CD4-positive, alpha-beta T cell treated with Interleukin-10 for 1 hour (primary cell): Measurements from ENCODE around the gene XPO6.

Experiments
- DNase-seq: peaks from one replicate; pipeline ENCODE4 v3.0.0-alpha.2; 2020

XPO6 gene

DNA sequence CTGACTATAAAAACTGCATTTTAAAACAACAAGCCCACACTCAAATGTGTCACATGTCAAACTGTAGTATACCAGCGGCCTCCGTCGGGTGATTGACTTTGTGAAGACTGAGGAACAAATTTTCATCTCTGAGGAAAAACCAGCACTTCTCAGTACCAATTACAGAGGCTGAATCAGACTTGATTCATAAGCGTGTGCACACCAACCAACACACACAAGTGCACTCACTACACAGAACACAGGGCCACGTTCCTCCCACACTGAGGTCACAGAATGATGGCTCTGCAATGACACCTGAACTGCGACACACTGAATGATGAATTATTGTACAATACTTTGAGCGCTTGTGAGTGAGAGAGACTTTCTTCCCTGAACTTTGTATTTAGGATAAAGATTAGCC, 29.6 kb downstream of the XPO6 start:
- DNase-seq = no peak

DNA sequence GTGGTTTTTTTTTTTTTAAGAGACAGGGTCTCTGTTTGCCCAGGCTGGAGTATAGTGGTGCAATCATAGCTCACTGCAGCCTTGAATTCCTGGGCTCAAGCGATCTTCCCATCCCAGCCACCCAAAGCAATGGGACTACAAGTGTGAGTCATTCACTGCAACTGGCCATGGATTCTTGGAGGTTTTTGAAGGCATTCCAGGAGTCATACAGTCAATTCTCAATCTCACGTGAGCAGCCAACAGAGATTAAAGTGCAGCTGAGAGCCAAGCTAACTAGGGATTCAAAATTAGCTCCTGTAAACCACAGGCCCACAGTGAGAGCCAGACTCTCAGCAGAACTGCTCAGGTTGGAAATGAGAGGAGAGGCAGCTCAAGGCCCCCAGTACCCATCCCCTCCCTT, 30.2 kb downstream of the XPO6 start:
- no peak for DNase-seq

DNA sequence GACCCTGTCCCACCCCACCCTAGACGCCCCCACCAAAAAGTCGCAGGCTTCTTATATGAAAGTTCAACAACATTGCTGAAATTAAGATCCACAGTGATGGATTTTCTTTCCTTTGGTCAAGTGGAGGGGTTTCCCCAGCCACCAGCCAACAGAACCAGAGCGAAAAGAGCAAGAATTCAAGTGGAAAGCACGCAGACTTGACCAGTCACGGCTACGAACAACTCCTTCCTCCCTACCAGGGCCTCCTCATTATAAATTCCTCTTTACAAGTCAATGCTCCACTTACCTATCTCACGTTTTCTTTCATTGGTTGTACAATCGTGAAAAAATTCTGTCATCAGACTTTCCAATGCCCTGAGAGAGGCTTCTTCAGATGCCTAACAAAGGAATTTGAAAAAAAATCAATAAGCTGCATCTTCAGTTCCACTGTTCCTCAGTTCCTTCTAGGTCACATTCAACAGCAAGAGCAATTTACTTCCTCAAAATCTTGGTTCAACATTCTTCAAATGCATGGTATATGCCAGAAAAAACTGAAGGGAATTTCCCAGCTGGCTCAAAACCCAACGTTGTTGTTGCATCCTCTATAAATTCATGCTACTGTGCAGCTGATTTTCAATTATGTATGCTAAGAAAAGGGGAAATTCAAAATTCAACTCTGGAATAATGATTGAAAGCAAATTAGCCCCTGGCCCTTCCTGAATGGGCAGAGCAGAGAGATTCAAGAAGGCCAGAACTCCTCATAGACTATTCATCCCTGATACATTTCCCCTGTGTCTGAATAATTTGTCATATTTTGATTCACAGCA, 30.9 kb downstream of the XPO6 start:
- DNase-seq = peak; percentile 35

DNA sequence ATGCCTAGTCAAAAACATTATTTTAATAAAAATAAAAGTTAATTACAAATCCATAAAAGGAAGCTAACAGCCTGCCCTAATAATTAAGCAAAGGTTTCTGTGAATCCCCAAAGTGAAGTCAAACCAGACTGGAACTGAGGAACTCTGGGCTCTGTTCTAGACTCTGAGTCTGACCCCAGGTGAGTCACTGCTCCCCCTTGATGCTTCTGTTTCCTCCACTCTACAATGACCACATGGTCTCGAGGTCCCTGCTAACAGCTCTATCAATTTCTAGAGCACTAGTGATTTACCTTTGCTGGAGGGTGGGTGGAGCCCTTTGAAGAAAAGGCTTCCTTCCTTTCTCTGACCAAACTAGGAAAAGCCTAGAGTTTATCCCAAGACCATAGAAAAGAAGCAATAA, 32.4 kb downstream of the XPO6 start:
- DNase-seq = no peak

DNA sequence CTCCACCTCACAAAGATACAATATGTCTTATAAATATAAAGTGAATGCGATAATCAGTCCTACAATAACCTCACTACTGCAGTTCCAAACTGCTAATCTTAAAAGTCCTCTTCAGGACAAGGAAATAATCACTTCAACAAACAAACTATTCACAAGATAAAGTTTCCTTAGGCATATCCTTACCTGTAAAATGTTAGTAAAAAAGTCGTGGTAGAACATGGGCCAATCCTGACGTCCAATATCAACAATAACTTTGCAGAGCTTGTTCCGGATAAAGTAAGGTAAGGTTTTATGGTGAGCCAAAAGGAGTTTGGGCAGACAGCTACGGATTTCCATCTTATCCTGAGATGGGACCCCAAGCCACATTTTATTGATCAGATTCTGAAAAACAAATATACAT, 36.0 kb downstream of the XPO6 start:
- no peak for DNase-seq

DNA sequence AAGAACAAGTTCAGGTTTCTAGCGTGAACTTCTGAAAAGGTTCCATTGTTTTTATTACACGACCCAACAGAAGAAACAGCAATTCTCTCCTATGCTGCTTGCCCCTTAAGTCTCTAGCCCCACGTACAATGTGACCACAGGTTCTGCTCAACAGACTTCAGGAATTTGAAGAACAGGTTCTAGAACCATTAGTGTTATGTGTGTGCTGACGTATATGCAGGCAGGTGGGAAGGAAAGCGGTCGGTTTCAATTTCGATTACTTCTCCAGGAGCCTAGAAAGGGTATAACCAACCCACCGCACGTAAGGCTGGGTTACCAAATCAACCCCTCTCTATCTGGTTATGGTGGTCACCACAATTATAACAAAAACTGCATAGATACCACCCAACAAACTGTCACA, 39.4 kb downstream of the XPO6 start:
- no peak for DNase-seq

DNA sequence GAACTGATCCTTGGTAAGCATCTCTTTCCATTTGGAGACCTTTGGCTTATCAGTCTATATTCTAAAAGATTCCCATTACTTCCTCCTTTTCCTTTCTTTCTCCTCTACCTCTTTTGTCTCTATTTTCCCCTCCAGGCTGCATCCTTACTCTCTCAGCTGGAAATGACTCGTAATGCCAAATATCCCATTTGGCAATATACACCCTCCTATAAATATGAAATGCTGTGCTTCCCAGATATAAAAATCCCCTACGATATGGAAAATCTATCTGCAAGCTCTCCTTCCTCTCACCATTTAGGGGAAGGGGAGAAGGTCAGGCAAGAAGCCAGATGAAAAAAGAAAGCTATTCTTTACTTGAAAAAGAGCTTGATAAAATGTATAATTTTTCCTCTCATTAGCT, 39.9 kb downstream of the XPO6 start:
- DNase-seq = no peak

DNA sequence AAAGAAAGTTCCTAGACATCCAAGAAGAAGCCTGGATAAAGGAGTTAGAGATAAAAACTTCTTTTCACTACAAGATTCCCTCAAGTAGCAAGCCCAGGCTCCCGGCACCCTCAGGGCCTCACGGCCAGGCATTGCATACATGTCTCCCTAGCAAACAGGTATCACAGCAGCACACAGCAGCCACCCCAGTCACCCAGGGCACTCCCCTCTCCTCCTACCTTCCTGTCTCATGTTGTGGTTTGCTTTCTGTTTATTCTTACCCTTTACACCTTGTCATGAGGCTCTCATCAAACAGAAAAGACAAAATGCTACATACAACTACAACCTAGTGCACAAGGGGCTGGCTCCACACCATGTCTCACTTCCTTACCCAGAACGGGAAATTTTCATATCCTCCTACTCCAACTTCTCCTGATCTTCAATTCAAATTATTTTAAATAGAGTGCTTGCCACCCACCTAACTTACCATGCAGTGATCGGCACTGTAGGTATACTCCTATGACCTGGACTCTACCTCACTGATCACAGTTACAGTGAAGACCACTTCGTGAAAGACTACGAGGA, 42.7 kb downstream of the XPO6 start:
- peak; percentile 64 for DNase-seq

DNA sequence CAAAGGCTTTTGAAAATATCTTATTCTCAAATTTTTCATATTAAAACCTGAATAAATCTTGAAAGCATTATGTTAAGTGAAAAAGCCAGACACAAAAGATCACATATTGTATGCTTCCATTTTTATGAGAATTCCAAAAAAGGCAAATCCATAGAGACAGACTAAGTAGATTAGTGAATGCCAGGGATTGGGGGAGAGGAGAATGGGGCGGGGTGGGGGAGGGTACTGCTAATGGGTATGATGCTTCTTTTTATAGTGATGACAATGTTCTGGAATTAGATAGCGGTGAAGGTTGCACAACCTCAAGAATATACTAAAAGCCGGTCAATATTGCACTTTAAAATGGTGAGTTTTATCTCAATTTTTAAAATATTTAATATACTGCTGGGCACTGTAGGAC, 44.0 kb downstream of the XPO6 start:
- no peak for DNase-seq

DNA sequence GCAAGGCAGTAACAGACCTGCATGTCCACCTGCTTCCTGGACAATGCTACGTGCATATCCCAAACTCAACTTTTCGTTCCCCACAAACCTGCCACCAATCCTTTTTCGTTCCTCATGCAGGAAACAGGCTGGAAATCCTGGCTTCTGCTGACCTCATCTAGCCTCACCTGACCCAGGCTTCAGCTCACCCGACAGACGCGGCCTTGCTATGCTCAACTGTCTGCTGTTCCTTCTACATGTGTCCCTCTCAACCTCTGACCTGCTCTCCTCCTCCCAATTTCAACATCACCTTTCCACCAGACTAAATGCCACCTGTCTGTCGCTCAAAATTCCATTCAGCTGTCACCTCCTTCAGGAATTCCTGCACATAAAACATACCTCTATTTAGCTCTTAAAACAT, 44.5 kb downstream of the XPO6 start:
- no peak for DNase-seq

DNA sequence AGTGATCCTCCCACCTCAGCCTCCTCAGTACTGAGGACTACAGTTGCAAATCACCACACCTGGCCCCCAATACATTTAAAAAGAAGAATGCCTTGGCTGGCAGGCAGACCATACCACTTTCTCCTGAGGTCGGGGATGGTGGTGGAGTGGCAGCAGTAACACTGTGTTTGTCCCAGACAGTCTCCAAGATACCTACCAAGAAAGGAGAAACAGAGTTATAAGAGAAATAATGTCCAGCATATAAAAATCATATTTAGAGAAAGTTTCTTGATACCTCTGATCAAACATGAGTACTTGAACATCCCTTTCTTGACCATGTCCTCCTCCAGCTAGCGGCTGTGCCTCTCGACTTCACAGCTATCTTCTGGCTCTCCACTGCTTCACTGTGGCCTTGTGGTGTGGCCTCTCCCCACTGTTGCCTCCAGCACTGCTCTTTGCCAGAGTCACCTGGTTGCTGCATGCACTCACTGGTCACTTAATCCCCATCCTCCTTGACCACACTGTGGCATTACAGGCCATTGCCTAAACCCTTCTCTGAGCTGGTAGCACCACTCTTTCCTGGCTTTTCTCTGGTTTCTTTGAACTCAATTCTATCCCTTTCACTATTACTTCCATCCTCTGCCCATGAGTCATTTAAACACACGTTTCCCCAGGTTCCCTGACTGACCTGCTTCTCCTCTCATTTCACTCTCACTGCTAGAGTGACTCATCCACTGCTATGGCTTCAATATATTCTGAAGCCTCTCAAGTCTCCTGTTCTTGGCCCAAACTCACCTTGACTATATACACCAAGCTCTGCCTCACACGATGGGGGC, 45.2 kb downstream of the XPO6 start:
- DNase-seq = no peak

DNA sequence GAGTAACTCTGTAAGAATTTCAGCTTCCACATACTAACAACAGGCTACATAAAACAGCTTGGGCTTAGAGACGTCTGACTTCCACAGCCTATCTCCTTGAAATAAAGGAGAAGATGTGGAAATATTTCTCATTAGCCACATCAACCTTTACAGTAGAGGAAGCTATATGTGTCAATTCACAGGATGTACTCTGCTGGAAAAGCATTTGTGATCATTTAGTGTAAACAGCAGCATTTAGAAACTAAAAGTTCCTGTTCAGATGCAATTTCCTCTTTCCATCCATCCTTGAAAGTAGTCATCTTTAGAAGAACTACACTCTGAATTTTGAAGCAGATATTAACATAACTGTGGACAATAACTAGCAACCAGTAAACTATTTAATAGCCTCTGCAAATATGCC, 46.2 kb downstream of the XPO6 start:
- DNase-seq = no peak

DNA sequence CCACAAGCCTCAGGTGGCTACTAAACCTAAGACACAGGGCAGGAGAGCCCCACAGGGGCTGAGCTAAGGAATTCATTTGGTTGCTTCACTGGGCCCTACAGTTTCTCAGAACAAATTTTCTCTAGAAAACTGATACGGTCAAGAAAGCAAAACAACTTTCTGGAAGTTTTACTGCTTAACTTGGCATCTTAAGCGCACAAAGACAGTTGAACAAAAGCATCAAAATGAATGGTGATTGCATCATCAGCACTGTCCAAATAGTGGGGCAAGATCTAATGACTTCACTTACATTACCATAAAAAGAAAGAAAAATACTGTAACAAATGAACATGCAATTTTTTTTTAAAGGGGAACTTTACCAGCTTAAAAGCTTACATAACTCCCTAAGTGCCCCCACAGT, 47.6 kb downstream of the XPO6 start:
- DNase-seq = no peak

DNA sequence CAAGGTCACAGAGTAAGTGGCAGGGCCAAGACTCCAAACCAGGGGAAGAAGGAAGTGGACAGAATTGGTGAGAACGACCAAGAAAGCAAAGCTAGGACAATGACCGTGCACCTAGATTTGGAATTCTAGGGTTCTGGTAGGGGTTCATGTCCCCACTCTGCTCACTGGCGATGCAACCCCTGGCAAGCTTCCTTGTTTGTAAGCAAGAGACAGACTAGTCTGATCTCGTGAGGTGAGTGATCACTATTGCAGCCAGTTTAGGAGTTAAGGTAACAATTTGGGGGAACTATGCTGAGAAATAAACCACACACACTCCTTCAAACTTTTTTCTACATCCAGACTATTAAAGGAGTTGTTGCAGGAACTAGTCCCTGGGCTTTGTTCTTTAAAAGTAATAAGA, 48.1 kb downstream of the XPO6 start:
- no peak for DNase-seq

DNA sequence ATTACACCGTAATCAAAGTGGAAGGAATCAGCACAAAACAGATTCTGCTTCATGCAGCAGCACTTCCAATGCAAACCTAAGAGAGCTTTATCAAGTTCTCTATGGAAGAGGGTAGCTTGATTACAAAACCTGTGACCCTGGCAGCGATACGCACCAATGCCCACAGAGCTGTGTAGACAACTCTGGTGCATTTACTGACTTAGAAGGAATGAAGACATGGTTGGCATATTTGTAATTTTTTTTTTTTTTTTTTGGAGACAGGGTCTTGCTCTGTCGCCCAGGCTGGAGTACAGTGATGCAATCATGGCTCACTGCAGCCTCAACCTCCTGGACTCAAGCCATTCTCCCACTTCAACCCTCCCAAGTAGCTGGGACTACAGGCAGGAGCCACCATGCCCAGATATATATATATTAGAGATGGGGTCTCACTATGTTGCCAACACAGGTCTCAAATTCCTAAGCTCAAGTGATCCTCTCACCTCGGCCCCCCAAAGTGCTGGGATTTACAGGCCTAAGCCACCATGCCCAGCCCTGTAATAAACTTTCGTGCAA, 49.4 kb downstream of the XPO6 start:
- DNase-seq = no peak

DNA sequence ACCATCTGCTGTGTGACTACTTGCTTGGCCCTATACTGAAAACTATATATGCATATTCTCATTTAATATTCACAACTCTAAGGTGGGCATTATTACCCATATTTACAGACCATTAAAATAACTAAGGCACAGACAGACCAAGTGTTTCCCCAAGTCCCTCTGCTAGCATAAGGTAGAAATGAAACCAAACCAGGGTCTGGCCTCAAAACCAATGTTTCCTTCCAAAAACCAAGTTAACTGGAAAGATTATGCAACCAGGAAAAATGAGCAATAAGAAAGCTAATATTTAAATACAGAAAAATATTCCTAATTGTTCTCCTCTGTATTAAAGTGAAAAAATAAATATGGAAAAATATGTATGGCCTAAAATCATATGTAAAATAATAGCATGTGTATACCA, 50.1 kb downstream of the XPO6 start:
- no peak for DNase-seq

DNA sequence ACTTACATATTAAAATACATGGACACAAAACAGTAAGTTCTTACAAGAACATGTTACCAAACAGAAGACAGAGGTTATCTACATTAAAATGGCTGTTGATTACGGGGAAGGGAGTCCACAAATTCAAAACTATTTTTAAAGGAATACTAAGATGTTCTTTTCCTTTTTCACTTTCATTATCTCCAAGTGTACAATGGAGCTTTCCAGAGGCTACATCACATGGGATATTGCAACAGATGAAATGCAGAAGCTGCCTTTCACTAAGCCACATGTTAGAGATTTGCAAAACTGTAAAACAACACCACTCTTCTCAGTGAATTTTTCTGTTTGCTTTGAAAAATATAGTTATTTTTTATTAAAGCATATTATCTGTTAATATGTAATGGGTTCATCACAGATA, 53.6 kb downstream of the XPO6 start:
- no peak for DNase-seq

DNA sequence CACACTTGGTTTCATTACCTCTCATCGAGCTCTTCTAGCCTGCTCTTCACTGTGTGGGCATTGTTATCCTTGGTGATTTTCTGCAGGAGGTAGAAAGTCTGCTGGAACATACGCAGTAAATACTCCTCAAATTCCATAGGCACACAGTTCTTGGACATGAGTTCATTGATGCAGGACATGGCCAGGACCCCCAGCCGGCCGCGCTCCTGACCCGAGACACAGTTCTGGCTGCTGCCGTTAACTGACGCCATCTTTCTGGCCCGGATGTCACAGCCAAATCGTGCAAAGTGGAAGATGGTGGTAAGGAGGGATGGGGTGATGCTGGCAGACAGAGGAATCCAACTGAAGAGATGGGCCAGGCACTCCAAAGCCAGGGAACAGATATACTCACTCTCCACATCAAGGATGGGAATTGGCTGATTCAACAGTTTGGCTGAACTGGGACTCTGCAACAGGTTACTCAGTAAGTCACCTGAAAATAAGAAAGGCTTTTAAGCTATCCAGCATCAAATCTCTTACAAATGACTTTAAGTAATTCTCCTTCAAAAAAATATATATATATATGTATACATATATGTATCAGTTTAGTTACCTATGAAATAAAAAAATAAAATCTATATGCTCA, 55.6 kb downstream of the XPO6 start:
- DNase-seq = no peak

DNA sequence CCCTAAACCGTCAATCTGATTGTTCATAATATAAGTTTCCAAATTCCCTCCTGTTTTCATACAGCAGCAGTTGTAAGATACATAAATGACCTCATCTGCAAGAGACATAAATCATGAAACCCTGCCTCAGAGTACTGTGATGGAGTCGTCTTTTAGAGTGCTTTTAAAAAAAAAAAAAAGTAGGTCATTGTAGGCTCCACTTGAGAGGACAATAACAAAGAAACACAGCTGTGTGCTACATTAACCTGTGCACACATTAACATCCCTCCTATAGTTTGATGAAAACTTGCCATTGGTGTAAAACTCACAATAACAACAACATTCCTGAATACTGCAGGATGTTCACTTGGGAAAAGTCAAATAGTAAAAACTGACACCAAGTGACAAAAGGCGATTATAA, 56.5 kb downstream of the XPO6 start:
- DNase-seq = no peak

DNA sequence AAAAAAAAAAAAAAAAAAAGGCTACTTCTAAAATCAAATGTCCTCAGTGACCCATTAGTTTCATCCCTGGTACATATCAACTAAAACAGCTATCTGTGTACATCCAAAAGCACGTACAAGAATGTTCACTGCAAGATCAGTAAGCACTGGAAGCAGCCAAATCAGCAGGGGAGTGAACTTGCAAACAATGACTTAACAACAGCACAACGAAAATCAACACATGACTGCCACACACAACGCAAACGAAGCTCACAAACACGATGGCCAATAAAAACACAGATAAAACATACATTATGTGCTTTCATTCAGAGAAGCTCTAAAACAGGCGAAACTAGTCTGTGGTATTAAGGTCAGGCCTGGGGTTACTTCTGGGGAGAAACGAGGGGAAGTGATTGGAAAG, 60.6 kb downstream of the XPO6 start:
- no peak for DNase-seq

DNA sequence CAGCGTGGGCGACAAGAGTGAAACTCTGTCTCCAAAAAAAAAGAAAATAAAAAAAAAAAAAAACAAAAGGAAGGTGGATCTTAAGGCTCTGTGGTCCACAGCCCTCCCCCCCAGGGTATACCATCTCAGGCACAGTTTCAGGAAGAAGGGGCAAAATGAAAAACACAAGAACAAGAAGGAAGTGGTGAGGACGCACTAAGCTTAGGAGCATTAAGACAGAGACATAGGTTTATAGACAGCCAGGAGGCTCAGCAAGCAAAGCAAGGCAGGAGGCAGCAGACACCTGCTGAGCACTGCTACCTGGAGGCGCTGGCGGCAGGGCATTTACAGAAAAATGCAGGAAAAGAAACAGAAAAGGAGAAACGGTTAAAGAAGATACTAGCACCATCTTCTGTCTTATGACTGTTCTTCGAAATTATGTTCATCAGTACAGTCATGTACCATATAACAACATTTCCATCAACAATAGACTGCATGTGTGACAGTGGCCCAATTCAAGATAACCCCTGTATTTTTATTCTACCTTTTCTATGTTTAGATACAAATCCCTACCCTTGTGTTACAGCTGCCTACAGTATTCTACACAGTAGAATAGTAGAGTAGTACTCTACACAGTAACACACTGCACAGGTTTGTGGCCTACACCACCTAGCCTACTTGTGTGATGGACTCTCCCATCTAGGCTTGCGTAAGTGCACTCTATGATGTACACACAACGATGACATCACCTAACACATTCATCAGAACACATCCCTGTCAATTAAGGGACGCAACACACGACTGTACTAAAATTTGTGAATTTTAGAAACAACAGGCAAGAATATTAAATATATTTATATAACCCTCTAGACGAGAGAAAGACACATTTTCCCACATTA, 62.5 kb downstream of the XPO6 start:
- DNase-seq = peak; percentile 35

DNA sequence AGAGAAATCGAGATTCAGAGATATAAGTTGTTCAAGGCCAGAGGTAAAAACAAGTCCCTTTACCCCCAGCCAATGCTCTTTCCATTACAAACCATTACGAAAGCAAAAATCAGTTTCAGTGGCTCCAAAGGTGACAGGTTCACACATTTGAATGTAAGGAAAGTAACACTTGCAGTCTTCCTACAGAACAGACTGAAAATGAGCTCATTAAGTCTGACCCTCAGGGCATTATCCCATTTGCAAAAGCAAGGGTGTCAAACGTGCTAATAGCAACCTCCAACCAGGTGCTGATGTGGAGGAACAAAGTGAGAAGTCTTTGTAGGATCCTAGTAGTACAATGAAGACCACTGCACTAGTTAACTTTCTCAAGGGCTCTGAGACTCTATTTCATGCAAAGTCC, 65.2 kb downstream of the XPO6 start:
- DNase-seq = no peak
